ENCODE results near the gene RNASET2.

DNA sequence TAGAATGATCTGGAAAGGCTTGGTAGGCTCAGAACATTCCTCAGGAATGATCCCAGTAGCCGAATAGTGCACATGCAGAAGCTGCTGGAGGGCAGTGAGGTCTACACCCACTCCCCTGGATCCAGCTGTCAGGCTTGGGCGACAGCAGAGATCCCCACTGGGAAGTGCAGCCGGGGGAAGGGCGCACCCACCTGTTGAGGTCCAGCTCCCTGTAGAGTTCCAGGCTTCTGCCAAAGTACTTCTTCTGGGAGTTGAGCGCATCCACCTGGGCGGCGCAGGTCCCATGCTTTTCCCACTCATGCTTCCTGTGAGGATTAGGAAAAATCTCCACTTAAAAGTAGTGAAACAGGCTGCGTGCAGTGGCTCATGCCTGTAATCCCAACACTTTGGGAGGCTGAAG is 17.6 kb downstream of the RNASET2 start:
- TF ChIP-seq, protein P1, sequence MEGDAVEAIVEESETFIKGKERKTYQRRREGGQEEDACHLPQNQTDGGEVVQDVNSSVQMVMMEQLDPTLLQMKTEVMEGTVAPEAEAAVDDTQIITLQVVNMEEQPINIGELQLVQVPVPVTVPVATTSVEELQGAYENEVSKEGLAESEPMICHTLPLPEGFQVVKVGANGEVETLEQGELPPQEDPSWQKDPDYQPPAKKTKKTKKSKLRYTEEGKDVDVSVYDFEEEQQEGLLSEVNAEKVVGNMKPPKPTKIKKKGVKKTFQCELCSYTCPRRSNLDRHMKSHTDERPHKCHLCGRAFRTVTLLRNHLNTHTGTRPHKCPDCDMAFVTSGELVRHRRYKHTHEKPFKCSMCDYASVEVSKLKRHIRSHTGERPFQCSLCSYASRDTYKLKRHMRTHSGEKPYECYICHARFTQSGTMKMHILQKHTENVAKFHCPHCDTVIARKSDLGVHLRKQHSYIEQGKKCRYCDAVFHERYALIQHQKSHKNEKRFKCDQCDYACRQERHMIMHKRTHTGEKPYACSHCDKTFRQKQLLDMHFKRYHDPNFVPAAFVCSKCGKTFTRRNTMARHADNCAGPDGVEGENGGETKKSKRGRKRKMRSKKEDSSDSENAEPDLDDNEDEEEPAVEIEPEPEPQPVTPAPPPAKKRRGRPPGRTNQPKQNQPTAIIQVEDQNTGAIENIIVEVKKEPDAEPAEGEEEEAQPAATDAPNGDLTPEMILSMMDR (IDR thresholded peaks at IDR 0.05; ENCODE audit: insufficient read depth, low read depth, low read length), result no peak
- TF ChIP-seq EZH2 (IDR thresholded peaks at IDR 0.05; ENCODE audit: insufficient read depth, low read length), result no peak

All from astrocyte (in vitro differentiated cells and primary cell).